Fibroblast of skin of left quadriceps (primary cell): ENCODE measurements around the gene LGALS7.
"Not testable (repeated sequence)": the region's sequence is repeated elsewhere in the genome, so short reads cannot be mapped to it uniquely, and the experiment has no call there.

Experiments
- DNase-seq, 2 experiments: peaks; one replicate each; pipeline ENCODE4 v3.0.0-alpha.2; 2013; ENCODE audit warnings: low read depth in 2 of 2

Gene LGALS7

DNA sequence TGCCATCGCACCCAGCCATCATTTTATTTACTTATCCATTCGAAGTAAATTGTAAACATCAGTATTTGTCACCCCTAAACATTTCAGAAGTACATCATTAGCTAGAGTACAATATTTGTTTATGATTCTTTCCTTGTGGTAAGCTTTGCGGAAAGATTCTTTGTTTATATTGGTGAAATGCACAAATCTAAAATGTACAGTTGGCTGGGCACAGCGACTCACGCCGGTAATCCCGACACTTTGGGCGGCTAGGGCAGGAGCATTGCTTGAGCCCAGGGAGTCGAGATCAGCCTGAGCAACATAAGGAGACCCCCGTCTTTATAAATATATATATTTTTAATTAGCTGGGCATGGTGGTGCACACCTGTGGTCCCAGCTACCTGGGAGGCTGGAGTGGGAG, 25.8 kb upstream of the LGALS7 start:
- no peak for DNase-seq

DNA sequence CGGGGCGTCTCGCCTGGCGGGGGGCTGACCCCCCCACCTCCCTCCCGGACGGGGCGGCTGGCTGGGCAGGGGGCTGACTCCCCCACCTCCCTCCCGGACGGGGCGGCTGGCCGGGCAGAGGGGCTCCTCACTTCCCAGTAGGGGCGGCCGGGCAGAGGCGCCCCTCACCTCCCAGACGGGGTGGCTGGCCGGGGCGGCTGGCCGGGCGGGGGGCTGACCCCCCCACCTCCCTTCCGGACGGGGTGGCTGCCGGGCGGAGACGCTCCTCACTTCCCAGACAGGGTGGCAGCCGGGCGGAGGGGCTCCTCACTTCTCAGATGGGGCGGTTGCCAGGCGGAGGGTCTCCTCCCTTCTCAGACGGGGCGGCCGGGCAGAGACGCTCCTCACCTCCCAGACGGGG, 24.5 kb upstream of the LGALS7 start:
- not testable (repeated sequence) for DNase-seq

DNA sequence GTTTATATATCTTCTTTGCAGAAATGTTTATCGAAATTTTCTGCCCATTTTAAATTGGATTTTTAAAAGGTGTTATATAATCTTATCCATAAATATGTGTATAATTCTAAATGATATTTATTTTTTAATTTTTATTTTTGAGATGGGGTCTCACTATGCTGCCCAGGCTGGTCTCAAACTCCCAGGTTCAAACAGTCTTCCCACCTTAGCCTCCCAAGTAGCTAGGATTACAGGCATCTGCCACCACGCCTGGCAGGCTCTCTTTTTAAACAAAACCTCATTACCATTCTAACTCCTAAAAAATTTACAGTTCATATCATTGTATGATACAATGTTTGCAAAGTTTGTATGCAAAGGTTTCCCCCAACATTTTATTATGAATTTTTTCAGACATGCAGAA, 22.8 kb upstream of the LGALS7 start:
- DNase-seq: no peak

DNA sequence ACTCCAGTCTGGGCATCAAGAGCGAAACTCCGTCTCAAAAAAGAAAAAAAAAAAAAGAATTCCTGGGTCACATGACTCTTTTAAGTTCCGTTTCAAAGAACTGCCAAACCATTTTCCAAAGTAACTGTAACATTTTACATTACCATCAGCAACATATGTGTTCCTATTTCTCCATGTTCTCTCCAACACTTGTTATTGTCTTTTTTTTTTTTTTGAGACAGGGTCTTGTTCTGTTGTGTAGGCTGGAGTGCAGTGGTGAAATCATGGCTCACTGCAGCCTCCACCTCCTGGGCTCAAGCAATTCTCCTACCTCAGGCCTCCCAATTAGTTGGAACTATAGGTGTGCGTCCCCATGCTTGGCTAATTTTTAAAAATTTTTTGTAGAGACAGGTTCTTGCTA, 22.2 kb upstream of the LGALS7 start:
- no peak for DNase-seq

DNA sequence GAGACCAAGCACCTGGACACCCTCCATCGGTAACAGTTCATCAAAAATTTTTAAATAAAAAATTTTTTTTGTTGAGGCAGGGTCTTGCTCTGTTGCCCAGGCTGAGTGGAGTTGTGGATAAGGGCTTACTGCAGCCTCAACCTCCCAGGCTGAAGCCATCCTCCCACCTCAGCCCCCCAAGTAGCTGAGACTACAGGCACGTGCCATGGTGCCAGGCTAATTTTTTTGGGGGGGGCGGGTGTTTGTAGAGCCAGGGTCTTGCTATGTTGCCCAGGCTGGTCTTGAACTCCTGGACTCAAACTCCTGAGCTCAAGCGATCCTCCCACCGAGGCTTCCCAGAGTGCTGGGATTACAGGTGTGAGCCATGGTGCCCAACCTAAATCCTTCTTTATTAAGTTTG, 20.4 kb upstream of the LGALS7 start:
- no peak for DNase-seq

DNA sequence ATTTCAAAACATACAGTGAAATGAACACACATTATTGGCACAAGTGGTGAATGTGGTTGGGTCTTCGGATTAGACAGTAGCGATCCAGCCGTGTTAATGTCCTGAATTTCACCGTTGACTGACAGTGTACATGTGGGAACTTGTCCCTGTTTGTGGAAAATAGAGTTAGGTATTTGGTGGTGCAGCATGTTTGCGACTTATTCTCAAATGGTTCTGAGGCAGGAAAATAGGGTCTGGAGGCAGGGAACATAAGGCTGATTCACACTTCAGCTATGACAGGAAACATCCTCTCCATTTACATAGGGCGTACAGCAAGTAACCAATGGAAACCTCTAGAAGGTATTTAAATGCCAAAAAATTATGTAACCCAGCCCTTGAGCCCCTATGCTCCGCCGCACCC, 19.9 kb upstream of the LGALS7 start:
- peak in 1 of 2 experiments; percentile 5 for DNase-seq

DNA sequence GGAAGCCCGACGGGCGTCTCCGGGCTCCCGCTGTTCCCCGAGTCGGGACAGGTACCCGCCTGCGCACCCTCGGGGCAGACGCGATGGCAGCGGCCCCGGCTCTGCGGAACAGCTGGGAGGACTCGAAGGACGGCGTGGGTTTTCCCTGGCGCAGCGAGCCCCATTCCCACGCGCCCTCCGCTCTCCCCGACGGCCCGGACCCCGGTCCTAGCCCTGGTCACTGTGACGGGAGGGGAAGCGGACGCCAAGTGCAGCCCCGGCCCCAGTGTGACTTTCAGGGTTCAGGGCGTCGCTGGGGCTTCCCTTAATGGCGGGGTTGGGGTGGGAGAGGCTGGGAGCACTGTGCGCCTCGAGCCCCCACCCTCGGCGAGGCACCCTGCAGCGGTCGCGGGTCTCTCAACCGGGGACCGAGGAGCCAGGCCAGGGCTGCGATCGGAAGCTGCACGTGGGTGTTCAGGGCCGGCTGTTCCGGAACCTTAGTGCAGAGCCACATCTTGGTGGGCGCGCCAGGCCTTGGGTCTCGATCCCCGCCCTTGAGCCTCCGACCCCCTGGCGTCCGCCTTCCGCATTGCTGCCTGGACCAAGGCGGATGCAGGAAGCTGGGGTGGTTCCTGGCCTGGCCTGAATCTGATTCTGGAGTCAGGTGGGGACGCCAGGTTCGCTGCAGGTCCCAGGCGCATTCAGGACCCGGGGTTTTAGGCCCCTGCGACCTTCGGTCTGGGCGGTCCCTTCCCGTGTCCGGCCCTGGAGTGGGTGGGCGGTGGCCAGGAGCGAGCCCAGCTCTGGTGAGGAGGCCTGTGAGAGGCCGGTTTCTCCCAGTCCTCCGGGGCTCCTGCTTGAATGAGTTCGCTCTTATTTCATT, 19.2 kb upstream of the LGALS7 start:
- no peak for DNase-seq

DNA sequence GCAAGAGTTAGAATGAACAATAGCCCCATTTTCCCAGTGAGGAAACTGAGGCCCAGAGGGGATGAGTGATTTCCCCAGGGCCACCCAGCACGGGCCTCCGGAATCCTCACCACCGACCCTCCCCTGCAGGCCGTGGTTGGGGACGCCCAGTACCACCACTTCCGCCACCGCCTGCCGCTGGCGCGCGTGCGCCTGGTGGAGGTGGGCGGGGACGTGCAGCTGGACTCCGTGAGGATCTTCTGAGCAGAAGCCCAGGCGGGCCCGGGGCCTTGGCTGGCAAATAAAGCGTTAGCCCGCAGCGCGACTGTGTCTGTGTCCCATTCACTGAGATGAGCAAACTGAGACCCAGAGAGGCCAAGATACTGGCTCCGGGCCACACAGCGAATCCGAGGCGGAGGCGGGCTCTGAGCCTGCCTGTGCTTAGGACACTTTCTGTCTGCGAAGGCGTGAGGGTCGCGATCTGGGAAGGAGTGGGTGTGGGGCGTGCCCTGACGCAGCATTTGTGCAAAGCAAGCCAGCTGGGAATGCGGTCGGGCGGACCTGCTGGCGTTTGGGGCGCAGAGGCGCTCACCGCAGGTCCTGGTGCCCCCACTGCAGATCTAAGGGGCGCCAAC, 18.2 kb upstream of the LGALS7 start:
- DNase-seq: not testable (repeated sequence)

DNA sequence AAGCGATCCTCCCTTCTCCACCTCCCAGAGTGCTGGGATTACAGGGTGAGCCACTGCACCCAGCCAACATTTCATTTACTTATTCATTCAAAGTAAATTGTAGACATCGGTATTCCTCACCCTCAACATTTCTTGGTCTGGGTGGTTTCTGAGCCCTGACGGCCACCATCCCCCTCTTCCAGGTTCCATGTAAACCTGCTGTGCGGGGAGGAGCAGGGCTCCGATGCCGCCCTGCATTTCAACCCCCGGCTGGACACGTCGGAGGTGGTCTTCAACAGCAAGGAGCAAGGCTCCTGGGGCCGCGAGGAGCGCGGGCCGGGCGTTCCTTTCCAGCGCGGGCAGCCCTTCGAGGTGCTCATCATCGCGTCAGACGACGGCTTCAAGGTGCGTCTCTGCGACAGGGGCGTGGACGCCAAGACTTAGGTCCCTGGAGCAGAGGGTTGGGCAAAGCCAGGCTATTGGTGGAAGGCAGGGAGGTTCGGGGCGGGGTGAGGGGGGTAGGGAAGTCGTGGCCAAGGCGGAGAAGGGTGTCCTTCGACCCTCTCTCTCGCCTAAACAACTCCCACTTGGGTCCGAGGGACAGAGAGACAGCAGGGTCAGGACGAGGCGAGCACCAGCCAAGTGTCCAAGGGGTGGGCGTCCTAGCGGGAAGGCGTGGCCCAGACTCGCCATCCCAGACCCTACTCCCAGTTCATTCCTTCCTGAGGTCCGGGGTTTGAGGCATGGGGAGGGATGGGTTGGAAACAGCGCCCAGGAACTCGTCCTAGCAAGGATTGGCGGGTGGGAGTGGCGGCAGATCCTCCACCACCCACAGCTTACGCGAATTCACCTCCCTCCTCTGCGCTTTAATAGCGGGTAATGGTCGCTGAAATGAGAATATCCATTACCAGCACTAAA, 17.4 kb upstream of the LGALS7 start:
- DNase-seq: not testable (repeated sequence)

DNA sequence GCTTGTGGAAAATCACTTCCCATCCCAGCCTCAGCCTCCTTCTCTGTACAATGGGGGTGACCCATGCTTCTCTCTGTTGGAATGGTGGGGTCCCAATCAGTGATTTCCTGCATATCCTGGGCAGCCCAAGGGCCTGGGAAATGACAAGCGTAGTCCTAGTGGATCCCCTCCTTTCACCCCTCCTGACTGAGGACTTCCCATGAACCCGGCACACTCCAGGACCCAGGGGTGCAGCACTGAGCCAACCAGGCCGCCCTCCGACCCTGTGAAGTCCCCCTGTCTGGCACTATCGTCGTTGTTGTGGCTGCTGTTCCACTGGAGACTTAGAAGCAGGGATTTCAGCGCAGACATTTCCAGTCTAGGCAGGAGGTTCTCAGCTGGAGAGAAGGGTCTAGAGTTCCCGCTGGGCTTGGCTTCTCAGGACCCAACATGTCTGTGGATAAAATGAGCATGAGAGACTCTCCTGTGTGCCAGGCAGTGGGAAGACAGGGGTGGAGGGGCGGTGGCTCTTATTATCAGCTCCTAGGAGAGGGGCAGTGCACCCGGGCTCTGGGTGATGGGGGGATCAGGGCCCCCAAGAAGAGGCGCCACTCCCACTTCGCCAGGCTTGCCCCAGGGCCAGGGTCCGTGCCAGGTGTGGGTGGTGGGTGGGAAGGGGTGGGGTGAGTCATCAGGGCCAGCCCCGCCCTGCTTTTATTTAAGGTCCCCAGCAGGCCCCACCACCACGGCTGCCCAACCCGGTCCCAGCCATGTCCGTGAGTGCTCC, 15.3 kb upstream of the LGALS7 start, which contains the start of gene LGALS7B:
Gene LGALS7B, plus strand, starts transcription at position 723 of the 766 bp plus-strand sequence. Its CDS starts 27 bp downstream, at position 750.
- no peak for DNase-seq

DNA sequence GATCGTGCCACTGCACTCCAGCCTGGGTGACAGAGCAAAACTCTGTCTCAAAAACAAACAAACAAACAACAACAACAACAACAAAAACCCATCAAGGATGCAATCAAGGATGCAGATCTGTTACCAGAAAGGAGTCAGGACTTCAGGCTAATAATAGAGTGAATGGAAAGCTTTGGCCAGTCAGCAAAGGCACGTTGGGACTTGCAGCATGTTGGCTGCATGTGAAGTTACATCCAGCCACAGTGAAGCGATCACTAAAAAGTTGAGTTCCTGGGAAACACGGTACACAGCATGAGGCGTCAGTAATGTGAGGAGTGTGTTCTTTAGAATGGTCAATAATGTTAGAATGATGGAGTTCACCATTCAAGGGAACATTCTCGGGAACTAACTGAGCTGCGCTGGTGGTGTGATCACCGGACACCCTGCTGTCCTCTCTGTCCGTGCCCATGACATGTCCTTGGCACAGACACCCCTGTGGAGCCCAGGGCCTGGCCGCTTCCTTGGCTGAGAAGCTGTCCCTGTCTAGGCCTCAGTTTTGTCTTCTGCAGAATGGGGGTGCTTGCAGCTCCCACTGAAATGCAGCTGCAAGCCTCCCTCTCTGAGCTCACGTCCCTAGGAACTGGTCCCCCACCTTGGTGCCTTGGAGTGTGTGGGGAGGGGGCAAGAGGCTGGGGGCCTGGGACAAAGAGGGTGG, 13.4 kb upstream of the LGALS7 start:
- DNase-seq: no peak

DNA sequence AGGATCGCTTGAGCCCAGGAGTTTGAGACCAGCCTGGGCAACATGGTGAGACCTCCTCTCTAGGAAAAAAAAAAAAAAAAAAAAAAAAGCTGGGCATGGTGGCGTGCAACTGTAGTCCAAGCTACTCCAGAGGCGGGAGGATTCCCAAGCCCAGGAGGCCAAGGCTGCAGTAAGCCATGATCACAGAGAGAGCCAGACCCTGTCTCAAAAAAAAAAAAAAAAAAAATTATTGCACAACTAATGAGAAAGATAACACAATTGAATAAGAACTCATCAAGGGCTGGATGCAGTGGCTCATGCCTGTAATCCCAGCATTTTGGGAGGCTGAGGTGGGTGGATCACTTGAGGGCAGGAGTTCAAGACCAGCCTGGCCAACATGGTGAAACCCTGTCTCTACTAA, 12.7 kb upstream of the LGALS7 start:
- DNase-seq: not testable (repeated sequence)

DNA sequence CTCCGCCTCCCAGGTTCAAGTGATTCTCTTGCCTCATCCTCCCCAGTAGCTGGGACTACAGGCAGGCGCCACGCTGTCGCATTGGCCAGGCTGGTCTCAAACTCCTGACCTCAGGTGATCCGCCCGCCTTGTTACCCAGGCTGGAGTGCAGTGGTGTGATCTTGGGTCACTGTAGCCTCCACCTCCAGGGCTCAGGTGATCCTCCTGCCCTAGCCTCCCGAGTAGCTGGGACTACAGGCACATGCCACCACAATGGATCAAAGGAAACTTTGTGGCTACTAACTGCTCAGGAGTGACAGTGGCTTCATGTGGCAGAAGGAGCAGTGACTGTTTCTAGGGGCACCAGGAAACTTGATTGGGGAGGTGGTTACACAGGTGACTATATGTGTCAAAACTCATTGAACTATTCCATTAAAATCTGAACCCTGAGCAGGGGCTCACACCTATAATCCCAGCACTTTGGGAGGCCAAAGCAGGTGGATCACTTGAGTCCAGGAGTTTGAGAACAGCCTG, 11.9 kb upstream of the LGALS7 start:
- DNase-seq: no peak

DNA sequence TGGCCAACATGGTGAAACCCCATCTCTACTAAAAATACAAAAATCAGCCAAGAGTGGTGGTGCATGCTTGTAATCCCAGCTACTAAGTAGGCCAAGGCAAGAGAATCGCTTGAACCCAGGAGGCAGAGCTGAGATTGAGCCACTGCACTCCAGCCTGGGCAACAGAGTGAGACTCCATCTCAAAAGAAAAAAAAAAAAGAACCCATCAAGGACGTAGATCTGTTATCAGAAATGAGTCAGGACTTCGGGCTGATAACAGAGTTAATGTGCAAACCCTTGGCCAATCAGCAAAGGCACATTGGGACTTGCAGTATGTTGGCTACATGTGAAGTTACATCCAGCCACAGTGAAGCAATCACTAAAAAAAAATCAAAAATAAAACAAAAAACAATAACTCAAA, 10.9 kb upstream of the LGALS7 start:
- DNase-seq: no peak

DNA sequence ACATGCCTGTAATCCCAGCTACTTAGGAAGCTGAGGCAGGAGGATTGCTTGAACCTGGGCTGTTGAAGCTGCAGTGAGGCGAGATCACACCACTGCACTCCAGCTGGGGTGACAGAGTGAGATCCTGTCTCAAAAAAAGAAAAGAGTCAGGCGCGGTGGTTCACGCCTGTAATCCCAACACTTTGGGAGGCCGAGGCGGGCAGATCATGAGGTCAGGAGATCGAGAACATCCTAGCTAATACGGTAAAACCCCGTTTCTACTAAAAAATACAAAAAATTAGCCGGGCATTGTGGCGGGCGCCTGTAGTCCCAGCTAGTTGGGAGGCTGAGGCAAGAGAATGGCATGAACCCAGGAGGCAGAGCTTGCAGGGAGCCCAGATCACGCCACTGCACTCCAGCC, 8.9 kb upstream of the LGALS7 start:
- not testable (repeated sequence) for DNase-seq

DNA sequence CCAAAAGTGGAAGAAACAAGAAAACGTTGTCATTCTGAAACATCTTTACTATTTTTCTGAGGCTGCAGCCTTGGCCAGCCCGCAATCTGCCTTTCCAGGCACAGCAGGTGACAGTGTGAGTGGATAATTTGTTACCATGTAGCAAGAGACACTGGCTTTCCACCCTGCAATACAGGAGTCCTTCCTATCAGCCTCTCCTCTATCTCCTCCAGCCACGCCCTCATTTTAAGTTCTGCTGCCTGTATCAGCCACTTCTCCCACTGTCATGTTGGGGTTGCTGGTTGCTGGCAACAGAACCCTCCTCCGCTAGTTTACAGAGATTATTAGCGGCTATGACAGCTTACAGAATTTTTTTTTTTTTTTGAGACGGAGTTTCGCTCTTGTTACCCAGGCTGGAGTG, 7.7 kb upstream of the LGALS7 start:
- DNase-seq: no peak

DNA sequence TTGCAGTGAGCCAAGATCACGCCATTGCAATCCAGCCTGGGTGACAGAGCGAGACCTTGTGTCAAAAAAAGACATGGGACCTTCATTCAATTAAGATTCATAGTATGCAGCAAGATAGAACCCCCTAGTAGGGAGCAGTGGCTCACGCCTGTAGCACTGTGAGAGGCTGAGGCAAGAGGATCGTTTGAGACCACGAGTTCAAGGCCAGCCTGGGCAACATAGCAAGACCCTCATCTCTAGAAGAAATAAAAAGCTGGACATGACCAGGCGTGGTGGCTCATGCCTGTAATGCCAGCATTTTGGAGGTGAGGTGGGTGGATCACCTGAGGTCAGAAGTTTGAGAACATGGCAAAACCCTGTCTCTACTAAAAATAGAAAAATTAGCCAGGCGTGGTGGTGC, 7.1 kb upstream of the LGALS7 start:
- no peak for DNase-seq

DNA sequence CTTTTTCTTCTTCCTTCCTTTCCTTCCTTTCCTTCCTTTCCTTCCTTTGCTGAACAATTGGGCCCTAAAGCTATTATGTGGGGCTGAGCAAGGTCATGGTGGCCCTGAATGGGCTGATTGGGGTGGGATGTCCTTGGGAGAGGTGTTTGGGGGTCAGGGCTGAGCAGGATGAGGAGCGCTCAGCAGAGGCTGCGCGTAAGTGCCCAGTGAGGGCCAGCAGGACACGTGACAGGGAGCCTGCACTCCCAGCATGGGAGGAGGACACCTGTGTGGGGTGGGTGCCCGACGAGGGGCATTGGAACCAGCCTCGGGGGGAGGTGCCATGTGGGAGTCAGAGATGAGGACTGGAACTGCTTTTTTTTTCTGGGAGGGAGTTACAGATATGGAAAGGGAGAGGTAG, 5.4 kb upstream of the LGALS7 start:
- no peak for DNase-seq

DNA sequence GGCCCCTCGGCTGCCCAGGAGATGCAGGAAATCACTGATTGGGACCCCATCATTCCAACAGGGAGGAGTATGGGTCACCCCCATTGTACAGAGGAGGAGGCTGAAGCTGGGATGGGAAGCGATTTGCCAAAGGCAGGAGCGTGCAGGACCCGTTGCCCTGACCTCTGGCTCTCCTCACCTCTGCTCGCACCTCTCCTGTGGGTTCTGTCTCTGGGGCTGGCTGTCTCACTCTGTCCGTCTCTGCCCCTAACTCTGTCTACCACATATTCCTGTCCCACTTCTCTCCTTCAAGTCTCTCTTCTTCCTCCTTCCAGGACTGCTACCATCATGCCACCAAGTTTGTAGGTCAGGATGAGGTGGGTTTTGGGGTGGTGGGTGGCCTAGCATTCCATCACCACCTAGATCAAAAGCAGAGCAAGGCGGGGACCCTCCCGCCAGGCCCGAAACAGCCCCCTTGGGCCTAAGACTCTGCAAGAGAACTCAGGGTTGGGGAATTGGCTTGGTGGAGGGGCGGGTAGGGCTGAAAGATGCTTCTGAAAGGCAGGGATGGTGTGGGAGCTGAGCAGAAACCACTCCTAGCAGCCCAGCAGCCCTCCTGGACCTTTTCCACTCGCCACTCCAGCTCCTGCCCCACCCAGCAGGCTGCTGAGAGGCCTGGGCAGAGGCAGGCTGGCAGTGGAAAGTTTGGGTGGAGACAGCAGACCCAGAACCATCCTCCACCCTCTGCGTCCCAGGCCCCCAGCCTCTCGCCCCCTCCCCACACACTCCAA, 1.0 kb upstream of the LGALS7 start:
- DNase-seq: no peak

DNA sequence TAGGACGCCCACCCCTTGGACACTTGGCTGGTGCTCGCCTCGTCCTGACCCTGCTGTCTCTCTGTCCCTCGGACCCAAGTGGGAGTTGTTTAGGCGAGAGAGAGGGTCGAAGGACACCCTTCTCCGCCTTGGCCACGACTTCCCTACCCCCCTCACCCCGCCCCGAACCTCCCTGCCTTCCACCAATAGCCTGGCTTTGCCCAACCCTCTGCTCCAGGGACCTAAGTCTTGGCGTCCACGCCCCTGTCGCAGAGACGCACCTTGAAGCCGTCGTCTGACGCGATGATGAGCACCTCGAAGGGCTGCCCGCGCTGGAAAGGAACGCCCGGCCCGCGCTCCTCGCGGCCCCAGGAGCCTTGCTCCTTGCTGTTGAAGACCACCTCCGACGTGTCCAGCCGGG, 1.7 kb downstream of the LGALS7 start:
- not testable (repeated sequence) for DNase-seq
